ENCODE measurements around the gene SEL1L.

The SEL1L gene

DNA sequence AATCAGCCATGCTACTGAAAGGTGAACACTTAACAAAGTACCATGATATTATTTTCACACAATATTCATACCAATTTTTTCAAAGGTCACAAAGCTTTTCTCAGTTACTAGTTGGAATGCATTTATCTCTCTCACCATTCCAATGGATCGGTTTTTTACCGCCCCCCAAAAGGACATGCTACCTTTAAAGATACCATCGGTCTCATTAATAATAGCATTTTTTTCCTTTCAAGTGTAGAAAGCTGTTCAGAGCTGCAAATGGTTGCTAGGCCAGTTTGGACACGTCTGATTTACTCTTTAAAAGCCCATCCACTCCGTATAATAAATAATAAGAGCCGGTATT, 98.6 kb downstream of the SEL1L start:
- H3K27ac ChIP-seq (ENCODE audit: low read depth, low read length): no peak overlapping the region
- no peaks in the 10 kb centered on the region for H3K27me3 ChIP-seq (ENCODE audit: low read length)
- no peak overlapping the region for H3K4me2 ChIP-seq (ENCODE audit: low read depth, low read length, poor library complexity, severe bottlenecking)

DNA sequence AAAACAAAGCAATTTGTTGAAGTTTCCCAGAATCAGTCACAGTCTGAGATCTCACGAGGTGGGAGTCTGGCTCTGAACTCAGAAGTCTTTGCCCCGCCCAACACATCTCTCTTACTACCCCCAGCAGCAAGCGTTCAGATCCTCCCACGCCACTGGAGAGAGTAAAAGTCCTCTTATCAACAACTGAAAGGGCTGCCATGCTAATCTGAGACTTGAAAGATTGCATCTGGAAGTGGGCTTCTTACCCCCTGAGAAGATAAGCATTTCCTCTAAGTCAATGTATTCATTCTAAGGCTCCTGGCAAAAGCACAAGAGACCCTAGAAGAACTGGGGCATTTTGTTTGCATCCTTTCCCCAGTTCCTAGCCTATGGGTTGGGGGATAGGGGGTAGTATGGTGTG, 99.4 kb downstream of the SEL1L start:
- Histone ChIP-seq H4K20me1 (ENCODE audit: low read depth, low read length) (no peaks in the 10 kb centered on the region), H3K4me3 (ENCODE audit: insufficient read depth, low read length, poor library complexity, severe bottlenecking) (no peak overlapping the region), H3K27ac (ENCODE audit: low read depth, low read length) (no peak overlapping the region), H3K79me2 (ENCODE audit: insufficient read depth, low read length) (no peaks in the 10 kb centered on the region), H3K27me3 (ENCODE audit: low read length) (no peaks in the 10 kb centered on the region), H3K9me2 (replicated peaks; ENCODE audit: insufficient read depth, low read length) (no peaks in the 10 kb centered on the region), H3K9ac (ENCODE audit: low read length) (no peak overlapping the region), H3K4me2 (ENCODE audit: low read depth, low read length, poor library complexity, severe bottlenecking) (no peak overlapping the region), H3K9me3 (ENCODE audit: insufficient read depth, low read length) (no peaks in the 10 kb centered on the region), H2AFZ (ENCODE audit: low read depth, low read length, severe bottlenecking) (no peak overlapping the region), H3K36me3 (ENCODE audit: low read length) (no peaks in the 10 kb centered on the region), H3F3A (ENCODE audit: insufficient read depth) (no peaks in the 10 kb centered on the region)
- TF ChIP-seq EZH2phosphoT487 (conservative IDR thresholded peaks at IDR 0.05; ENCODE audit: low read length): no peak
- TF ChIP-seq, protein P1, sequence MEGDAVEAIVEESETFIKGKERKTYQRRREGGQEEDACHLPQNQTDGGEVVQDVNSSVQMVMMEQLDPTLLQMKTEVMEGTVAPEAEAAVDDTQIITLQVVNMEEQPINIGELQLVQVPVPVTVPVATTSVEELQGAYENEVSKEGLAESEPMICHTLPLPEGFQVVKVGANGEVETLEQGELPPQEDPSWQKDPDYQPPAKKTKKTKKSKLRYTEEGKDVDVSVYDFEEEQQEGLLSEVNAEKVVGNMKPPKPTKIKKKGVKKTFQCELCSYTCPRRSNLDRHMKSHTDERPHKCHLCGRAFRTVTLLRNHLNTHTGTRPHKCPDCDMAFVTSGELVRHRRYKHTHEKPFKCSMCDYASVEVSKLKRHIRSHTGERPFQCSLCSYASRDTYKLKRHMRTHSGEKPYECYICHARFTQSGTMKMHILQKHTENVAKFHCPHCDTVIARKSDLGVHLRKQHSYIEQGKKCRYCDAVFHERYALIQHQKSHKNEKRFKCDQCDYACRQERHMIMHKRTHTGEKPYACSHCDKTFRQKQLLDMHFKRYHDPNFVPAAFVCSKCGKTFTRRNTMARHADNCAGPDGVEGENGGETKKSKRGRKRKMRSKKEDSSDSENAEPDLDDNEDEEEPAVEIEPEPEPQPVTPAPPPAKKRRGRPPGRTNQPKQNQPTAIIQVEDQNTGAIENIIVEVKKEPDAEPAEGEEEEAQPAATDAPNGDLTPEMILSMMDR (IDR thresholded peaks at IDR 0.05; ENCODE audit: insufficient read depth, low read length, poor library complexity, severe bottlenecking): no peak

More for the DNA sequence above, 98.6 kb downstream of the SEL1L start:
- Histone ChIP-seq H2AFZ (ENCODE audit: low read depth, low read length, severe bottlenecking) (no peak overlapping the region), H3K9ac (ENCODE audit: low read length) (no peak overlapping the region), H3K9me3 (ENCODE audit: insufficient read depth, low read length) (no peaks in the 10 kb centered on the region), H3K4me3 (ENCODE audit: insufficient read depth, low read length, poor library complexity, severe bottlenecking) (no peak overlapping the region), H3K9me2 (replicated peaks; ENCODE audit: insufficient read depth, low read length) (no peaks in the 10 kb centered on the region), H4K20me1 (ENCODE audit: low read depth, low read length) (no peaks in the 10 kb centered on the region), H3F3A (ENCODE audit: insufficient read depth) (no peaks in the 10 kb centered on the region), H3K79me2 (ENCODE audit: insufficient read depth, low read length) (no peaks in the 10 kb centered on the region), H3K36me3 (ENCODE audit: low read length) (no peaks in the 10 kb centered on the region)
- no peak for TF ChIP-seq EZH2phosphoT487 (conservative IDR thresholded peaks at IDR 0.05; ENCODE audit: low read length)
- TF ChIP-seq, protein P1 (IDR thresholded peaks at IDR 0.05; ENCODE audit: insufficient read depth, low read length, poor library complexity, severe bottlenecking): no peak

DNA sequence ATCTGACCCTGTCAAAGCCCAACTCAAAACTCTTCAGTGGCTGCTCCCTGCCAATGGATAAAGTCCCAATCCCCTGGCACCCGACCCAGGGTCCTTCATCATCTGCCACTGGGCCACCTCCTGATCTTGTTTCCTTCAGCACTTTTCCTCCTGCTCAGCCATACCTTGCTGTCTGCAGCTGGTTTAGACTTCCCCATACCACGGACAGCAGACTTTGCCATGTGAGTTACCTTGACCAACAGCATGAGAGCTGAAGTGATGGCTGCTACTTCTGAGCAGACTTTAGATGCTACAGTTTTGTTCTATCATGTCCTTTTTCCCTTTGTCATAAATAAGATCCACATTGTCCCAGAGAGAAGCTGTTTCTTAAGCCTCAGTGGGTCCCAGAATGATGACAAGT, 100.3 kb downstream of the SEL1L start:
- TF ChIP-seq, protein P1 (IDR thresholded peaks at IDR 0.05; ENCODE audit: insufficient read depth, low read length, poor library complexity, severe bottlenecking): no peak
- TF ChIP-seq EZH2phosphoT487 (conservative IDR thresholded peaks at IDR 0.05; ENCODE audit: low read length): no peak
- no peak overlapping the region for H3K4me2 ChIP-seq (ENCODE audit: low read depth, low read length, poor library complexity, severe bottlenecking)
- no peak overlapping the region for H3K4me3 ChIP-seq (ENCODE audit: insufficient read depth, low read length, poor library complexity, severe bottlenecking)
- no peaks in the 10 kb centered on the region for H3K9me2 ChIP-seq (replicated peaks; ENCODE audit: insufficient read depth, low read length)
- no peak overlapping the region for H2AFZ ChIP-seq (ENCODE audit: low read depth, low read length, severe bottlenecking)
- H3K36me3 ChIP-seq (ENCODE audit: low read length): no peaks in the 10 kb centered on the region
- no peaks in the 10 kb centered on the region for H3F3A ChIP-seq (ENCODE audit: insufficient read depth)
- no peaks in the 10 kb centered on the region for H3K27me3 ChIP-seq (ENCODE audit: low read length)
- no peaks in the 10 kb centered on the region for H4K20me1 ChIP-seq (ENCODE audit: low read depth, low read length)
- H3K9ac ChIP-seq (ENCODE audit: low read length): no peak overlapping the region
- no peaks in the 10 kb centered on the region for H3K79me2 ChIP-seq (ENCODE audit: insufficient read depth, low read length)
- no peak overlapping the region for H3K27ac ChIP-seq (ENCODE audit: low read depth, low read length)
- H3K9me3 ChIP-seq (ENCODE audit: insufficient read depth, low read length): no peaks in the 10 kb centered on the region
